GM12878 (cell line): Measurements from ENCODE around the gene GCNT1. TPM values are rescaled to one million over a fixed set of nuclear protein-coding genes. Genes with fewer than 3 reads are reported as not detected.
"Not testable (repeated sequence)": the region's sequence is repeated elsewhere in the genome, so short reads cannot be mapped to it uniquely, and the experiment has no call there.

Experiments used
- ATAC-seq: fragments of 200-7000 bp; cut with Tn5 transposase; 3 replicates; pipeline ENCODE4 v1.9.1; 2020; ENCODE audit warnings: mild to moderate bottlenecking, moderate library complexity
- BruUV-seq: library from RNA; stranded (reverse); fragments of 400-500 nt; replicated peaks from 2 replicates; lab custom pipeline; 2021; lab: Mats Ljungman, UMichigan
- CTCF ChIA-PET: fragments of 300-600 bp; sonication (Branson Sonifier 250); formaldehyde crosslinking; extraction: SDS; loops from one replicate; lab custom pipeline; 2021; ENCODE audit warnings: inconsistent platforms; lab: Yijun Ruan, JAX
- POLR2A ChIA-PET: fragments of 350-600 bp; formaldehyde crosslinking; extraction: SDS; loops from one replicate; lab custom pipeline; 2021; ENCODE audit warnings: inconsistent platforms; lab: Charles Lee
- RAD21 ChIA-PET: fragments of 300-600 bp; sonication (Branson Sonifier 250); formaldehyde crosslinking; loops from one replicate; lab custom pipeline; 2023; ENCODE audit warnings: antibody characterized with exemption; ENCODE audit not compliant: unreplicated experiment; lab: Charles Lee
- SMC1A ChIA-PET: fragments of 300-600 bp; sonication (Branson Sonifier 250); formaldehyde crosslinking; loops from one replicate; lab custom pipeline; 2023; ENCODE audit not compliant: unreplicated experiment, uncharacterized antibody; lab: Charles Lee
- DNase-seq: peaks from one replicate; pipeline ENCODE4 v3.0.0-alpha.2; 2011; ENCODE audit warnings: low read depth, low spot score
- FAIRE-seq: peaks from 3 replicates; lab custom pipeline; 2011; peaks lifted over from hg19 to GRCh38; lab: Jason Lieb, UNC
- H2AFZ ChIP-seq: 2 replicates; pipeline ENCODE4 v1.6.0; 2011; ENCODE audit warnings: low read depth, low read length, control low read depth; ENCODE audit not compliant: control insufficient read depth
- H3K27ac ChIP-seq: 2 replicates; pipeline ENCODE4 v1.5.1; 2011; ENCODE audit warnings: control low read depth; ENCODE audit not compliant: control insufficient read depth, insufficient read depth
- H3K27me3 ChIP-seq, 2 experiments: replicated peaks in 1 of 2; 2 replicates each; pipeline versions ENCODE4 v1.6.0 to v1.6.1; 2011; ENCODE audit warnings: low read length in 1 of 2; ENCODE audit not compliant: control insufficient read depth in 2 of 2, insufficient read depth in 2 of 2
- H3K36me3 ChIP-seq, 2 experiments: 2 replicates each; pipeline ENCODE4 v1.5.1; 2011; ENCODE audit warnings: low read length in 1 of 2; ENCODE audit not compliant: control insufficient read depth in 2 of 2, insufficient read depth in 2 of 2
- H3K4me1 ChIP-seq: 2 replicates; pipeline ENCODE4 v1.6.1; 2011; ENCODE audit warnings: mild to moderate bottlenecking, low read length, moderate library complexity, mixed read lengths; ENCODE audit not compliant: control insufficient read depth, insufficient read depth
- H3K4me2 ChIP-seq: 2 replicates; pipeline ENCODE4 v1.6.0; 2011; ENCODE audit warnings: control low read depth; ENCODE audit not compliant: control insufficient read depth, insufficient read depth
- H3K4me3 ChIP-seq: fragments of 200-600 bp; sonication (generic); 2 replicates; pipeline ENCODE4 v1.5.1; 2016
- H3K79me2 ChIP-seq: 2 replicates; pipeline ENCODE4 v1.6.0; 2011; ENCODE audit warnings: low read length; ENCODE audit not compliant: control insufficient read depth, insufficient read depth
- H3K9ac ChIP-seq: 2 replicates; pipeline ENCODE4 v1.8.0; 2011; ENCODE audit warnings: low read length, control low read depth, mixed read lengths; ENCODE audit not compliant: control insufficient read depth, insufficient read depth
- H3K9me3 ChIP-seq: replicated peaks from 3 replicates; pipeline ENCODE4 v1.5.1; 2011; ENCODE audit warnings: mild to moderate bottlenecking, low read length; ENCODE audit not compliant: control insufficient read depth, insufficient read depth
- H4K20me1 ChIP-seq: 2 replicates; pipeline ENCODE4 v1.6.0; 2011; ENCODE audit not compliant: control insufficient read depth, insufficient read depth
- PML ChIP-seq: IDR thresholded peaks from 2 replicates; pipeline ENCODE4 v1.6.1; 2012; ENCODE audit warnings: low read length, inconsistent platforms
- SUZ12 ChIP-seq: fragments of 200-600 bp; sonication (generic); IDR thresholded peaks from one replicate; pipeline ENCODE4 v1.6.1; 2018; ENCODE audit warnings: antibody characterized with exemption, mild to moderate bottlenecking; ENCODE audit not compliant: unreplicated experiment
- WGBS: methylation state at CpG from one replicate; pipeline ENCODE4 v1.1.6; 2016; ENCODE audit warnings: low lambda C conversion rate; ENCODE audit not compliant: insufficient replicate concordance, insufficient coverage; ENCODE audit errors: missing lambda C conversion rate; 5-methylcytosine and 5-hydroxymethylcytosine counted together
- in situ Hi-C: fragments of 300-500 bp; cut with MboI; formaldehyde crosslinking; loops from 9 replicates; pipeline ENCODE4 v1.14.3; 2018; ENCODE audit warnings: mixed read lengths
- intact Hi-C: fragments of 100-400 bp; cut with micrococcal nuclease; formaldehyde crosslinking; loops from one replicate; pipeline ENCODE4 v1.14.2; 2022; ENCODE audit not compliant: unreplicated experiment
- polyA plus RNA-seq, 11 experiments: library from polyadenylated mRNA; depleted of rRNA in 4 of 11; unstranded in 6 of 11; stranded (reverse) in 5 of 11; fragments of >200 nt; fragmentation: Nextera tagmentation in 4 of 11; fragmentation: Illumina TruSeq in 1 of 11; extraction: Ambion mirVana in 4 of 11; extraction: Trizol in 1 of 11; gene quantifications; 1 replicate in 1 of 11; 2 replicates in 10 of 11; pipeline versions ENCODE4 v1.2.1 to v1.2.3, GENCODE V29; 2011 to 2016; ENCODE audit warnings: inconsistent platforms in 2 of 11, missing spikeins in 2 of 11, low read depth in 1 of 11
- total RNA-seq, 4 experiments: library from RNA; depleted of rRNA in 3 of 4; stranded (reverse); fragments of >200 nt in 3 of 4; fragmentation: Illumina TruSeq in 1 of 4; extraction: Trizol in 1 of 4; gene quantifications; 2 replicates each; pipeline versions ENCODE4 v1.2.1 to v1.2.3, GENCODE V29; 2013 to 2021
- TF ChIP-seq, protein P1 (sequence below): fragments of 450-650 bp; conservative IDR thresholded peaks from 2 replicates; pipeline ENCODE4 v1.6.1; 2017; ENCODE audit warnings: mild to moderate bottlenecking, moderate library complexity

Gene GCNT1
- total and polyA plus RNA-seq, 10 of the 15 experiments (the other 5 are each of a cell fraction or from before 2014, with no cell fraction given): 2.8 to 17.8 (median 7.1) TPM

GRCh38 chr9:76490249-76490990, 31.4 kb downstream of the GCNT1 start (continued):
- TF ChIP-seq, protein P1, sequence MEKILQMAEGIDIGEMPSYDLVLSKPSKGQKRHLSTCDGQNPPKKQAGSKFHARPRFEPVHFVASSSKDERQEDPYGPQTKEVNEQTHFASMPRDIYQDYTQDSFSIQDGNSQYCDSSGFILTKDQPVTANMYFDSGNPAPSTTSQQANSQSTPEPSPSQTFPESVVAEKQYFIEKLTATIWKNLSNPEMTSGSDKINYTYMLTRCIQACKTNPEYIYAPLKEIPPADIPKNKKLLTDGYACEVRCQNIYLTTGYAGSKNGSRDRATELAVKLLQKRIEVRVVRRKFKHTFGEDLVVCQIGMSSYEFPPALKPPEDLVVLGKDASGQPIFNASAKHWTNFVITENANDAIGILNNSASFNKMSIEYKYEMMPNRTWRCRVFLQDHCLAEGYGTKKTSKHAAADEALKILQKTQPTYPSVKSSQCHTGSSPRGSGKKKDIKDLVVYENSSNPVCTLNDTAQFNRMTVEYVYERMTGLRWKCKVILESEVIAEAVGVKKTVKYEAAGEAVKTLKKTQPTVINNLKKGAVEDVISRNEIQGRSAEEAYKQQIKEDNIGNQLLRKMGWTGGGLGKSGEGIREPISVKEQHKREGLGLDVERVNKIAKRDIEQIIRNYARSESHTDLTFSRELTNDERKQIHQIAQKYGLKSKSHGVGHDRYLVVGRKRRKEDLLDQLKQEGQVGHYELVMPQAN: no peak
- no peak for TF ChIP-seq SUZ12
- no peak for TF ChIP-seq PML
- TF ChIP-seq, all 136 proteins: peak for 0

DNA sequence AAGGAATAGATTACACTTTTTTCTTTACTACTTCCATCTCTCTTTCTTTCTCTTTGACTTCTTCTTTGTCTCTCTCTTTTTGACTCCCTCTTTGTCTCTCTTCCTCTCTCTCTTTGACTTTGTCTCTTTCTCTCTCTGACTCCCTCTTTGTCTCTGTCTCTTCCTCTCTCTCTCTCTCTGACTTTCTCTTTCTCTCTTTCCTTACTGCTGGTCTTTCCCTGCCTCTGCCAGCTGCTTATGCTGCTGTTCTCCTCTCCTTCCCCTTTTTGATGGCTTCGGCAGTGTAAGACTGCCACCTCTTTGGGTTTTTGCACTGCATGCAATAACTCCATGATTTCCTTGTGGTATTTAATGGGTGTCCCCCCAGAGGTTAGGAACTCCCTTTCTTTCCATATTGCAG, 32.1 kb downstream of the GCNT1 start:
- POLR2A ChIA-PET, H3K4me1 ChIP-seq, RAD21 ChIA-PET, H3K4me3 ChIP-seq, DNase-seq, H3K27ac ChIP-seq, H3K27me3 ChIP-seq, in situ Hi-C loops, H4K20me1 ChIP-seq, H3K79me2 ChIP-seq, BruUV-seq, H3K9me3 ChIP-seq, H3K4me2 ChIP-seq, H3K9ac ChIP-seq, intact Hi-C loops, H3K36me3 ChIP-seq, SMC1A ChIA-PET, ATAC-seq, H2AFZ ChIP-seq, FAIRE-seq: not testable (repeated sequence)
- 20% methylated on average over 1 of the region's 1 CpG for WGBS
- CTCF ChIA-PET: interaction anchor here (1.7 kb wide), 1 partner anchor 8 kb away, joined by 4 read pairs; no protein-coding TSS in a partner anchor

DNA sequence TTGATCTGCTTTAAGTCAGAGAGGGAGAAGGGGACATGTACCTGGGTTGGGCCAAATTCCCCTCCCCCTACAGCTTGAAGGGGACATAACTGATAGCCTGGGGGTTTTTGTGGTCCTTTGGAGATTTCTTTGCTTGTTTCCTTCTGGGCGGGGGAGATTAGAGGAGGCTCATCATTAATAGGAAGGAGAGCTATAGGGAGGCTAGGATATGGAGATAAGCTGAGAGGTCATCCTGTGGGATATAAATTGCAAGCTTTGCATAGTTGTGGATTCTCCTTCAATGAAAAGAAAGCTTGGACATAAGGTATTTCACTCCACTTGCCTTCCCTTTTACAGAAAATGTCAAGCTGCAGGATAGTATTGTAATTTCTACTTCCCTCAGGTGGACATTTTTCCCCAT, 34.5 kb downstream of the GCNT1 start:
- ATAC-seq, H3K9ac ChIP-seq, intact Hi-C loops, BruUV-seq, H3K27me3 ChIP-seq, H3K9me3 ChIP-seq, H4K20me1 ChIP-seq, in situ Hi-C loops, RAD21 ChIA-PET, FAIRE-seq, H3K36me3 ChIP-seq, H3K79me2 ChIP-seq, CTCF ChIA-PET, H2AFZ ChIP-seq, H3K4me2 ChIP-seq, POLR2A ChIA-PET, H3K4me3 ChIP-seq, DNase-seq, SMC1A ChIA-PET, H3K4me1 ChIP-seq, H3K27ac ChIP-seq: not testable (repeated sequence)
- 33% methylated on average over 1 of the region's 1 CpG for WGBS
